HG02884 (cell line): ENCODE results near the gene NR2C2AP.

Experiments used
- ATAC-seq: cut with Tn5 transposase; IDR thresholded peaks from one replicate; pipeline ENCODE4 v1.9.1; 2021; ENCODE audit warnings: mild to moderate bottlenecking, moderate library complexity; ENCODE audit not compliant: unreplicated experiment

The NR2C2AP gene

DNA sequence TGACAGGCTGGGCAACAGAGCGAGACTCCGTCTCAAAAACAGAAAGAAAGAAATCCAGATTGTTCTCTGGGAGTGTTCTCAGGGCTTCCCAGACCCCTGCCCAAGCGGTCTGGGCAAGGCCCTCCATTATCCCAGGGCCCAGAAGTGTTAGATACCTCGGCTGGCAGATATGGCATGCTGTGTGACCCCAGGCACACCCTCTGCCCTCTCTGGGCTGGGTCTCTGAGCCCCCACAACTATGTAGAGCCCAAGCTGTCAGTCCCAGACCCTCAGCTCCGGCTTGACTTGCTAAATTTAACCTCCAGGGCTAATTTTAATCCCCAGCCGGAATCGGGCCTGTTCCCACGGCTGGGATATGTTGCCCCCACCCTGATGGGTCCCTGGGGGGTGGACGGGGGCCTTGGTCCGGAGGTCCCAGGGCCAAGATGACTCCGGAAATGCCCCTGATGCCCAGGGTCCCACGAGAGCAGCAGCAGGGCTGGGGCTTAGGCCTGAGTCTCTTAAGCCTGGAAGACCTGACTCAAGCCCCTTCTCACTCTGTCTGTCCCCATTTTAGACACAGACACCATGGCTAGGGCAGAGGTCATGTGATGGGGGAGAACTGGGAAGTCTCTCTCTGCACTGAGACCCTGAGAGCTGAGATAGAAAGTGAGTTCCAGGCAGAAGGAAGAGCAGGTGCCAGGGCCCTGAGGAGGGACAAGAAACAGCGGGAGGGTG lies 50.4 kb downstream of the NR2C2AP start:
- no peak for ATAC-seq

DNA sequence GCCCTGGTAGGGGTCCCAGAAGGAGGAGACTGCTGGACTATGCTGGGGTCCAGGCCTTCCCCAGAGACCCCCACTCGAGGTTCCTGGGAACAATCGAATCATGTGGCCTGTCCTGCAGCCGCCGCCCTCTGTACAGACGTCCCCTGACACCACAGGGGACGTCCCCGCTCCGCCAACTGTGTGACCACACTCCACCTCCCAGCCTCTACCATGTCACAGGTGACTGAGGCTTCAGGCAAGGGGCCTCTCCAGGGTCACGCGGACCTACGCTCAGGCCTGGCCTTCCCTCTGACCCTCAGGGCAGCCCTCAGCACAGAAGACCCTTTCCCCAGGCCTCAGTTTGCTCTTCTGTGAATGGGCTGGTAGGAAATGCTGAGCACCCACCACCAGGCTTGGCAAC lies 51.8 kb downstream of the NR2C2AP start:
- ATAC-seq = no peak
